GM19240 (cell line): ENCODE results near the gene CARD19.

ENCODE experiments used
- DNase-seq: peaks from one replicate; pipeline ENCODE4 v3.0.0; 2011; ENCODE audit warnings: low spot score; ENCODE audit not compliant: insufficient read length

The CARD19 gene

DNA sequence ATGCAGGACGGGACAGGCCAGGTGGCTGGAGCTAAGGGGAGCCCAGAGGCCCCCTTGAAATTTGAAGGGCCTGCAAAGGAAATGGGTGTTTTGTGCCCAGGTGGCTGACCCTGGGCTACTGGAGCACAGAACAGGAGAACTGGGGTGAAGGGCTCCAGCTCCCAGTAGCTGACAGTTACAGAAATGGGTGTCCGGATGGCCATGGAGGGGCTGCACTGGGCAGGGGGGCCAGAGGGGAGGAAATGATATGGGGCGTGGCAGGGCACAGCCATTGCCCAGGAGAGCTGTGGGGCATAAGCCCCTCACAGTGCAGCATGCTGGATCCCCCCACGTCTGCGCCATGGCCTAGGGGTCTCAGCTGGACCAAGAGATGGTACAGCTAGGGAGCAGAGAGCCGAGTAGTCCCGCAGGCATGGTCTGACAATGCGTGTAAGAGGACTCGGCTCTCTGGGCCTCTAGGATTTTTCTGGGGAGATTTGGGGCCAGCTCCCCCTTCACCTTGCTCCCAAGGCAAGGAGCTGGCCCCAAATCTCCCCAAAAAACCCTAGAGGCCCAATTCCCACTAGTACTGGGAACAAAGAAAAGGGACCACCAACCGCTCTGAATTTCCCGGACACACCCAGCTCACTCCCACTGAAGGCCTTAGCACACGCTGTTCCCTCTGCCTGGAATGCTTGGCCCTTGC, 7.9 kb upstream of the CARD19 start:
- DNase-seq, result no peak

DNA sequence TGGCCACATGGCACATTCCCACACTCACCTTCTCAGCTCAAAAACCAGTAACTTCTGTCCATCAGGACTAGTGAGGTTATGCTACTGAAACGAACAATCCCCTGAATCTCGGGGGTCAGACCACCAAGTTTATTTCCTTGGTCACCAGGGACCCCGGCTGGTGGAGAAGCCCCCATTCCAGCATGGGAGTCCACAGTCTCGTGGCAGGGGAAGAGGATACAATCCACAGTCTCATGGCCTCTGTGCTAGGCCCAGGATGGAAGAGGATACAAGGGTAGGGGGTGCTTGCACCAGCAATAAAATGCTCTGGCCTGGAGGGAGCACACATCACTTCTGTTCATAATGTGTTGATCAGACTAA, 7.4 kb upstream of the CARD19 start:
- no peak for DNase-seq

DNA sequence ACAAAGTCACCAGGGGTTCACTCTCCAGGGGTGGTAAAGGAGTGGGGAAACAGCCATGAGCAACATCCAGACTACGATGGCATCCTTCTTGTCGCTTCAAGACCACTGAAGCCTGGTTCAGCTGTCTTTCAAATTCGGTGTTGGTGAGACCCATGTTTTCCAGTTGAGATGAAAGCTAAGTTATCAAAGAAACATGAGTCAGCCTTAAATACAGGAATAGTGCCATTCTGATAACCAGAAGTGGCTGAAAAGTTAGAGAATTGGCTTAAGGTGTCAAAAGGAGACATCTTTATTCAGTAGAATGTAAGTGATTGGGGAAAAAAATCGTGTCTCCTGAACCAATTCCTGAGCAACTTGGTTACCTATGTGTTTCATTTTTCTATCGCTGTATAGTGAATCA, 7.0 kb upstream of the CARD19 start:
- DNase-seq, result no peak

DNA sequence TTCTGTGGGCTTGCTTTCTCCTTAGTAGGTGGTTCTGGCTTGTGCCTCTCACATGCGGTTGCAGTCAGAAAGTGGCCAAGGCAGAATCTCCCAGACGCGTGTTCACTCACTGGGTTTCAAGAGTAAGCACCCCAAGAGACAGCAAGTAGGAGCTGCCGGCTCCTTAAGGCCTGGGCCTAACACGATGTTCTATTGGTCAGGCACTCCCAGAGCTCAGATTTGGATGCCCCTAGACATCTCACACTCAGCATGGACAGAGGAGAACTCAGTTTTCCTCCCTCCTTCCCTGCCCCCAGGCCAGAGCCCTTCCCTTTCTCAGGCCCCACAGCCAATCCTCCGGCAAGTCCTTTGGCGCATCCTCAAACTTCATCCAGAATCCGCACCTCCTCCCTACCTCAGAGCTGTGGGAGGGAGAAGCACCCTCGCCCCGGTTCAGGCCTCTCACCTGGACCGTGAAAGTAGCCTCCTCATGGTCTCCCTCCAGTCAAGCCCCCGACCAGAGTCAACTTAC, 6.5 kb upstream of the CARD19 start:
- no peak for DNase-seq

DNA sequence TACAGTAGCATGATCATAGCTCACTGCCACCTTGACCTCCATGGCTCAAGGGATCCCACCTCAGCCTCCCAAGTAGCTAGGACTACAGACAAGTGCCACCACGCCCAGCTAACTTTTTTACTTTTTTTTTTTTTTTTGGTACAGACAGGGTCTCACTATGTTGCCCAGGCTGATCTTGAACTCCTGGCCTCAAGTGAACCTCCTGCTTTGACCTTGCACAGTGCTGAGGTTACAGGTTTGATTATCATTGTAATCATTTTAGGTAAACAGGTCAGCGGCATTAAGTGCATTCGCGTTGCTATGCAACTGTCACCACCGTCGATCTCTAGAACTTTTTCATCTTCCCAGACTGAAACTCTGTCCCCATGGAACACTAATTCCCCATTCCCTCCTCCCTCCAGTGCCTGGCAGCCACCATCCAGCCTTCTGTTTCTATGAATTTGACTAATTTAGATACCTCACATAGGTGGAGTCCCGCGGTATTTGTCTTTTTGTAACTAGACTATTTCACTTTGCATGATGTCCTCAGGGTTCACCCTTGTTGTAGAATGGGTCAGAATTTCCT, 5.8 kb upstream of the CARD19 start:
- DNase-seq, result no peak

DNA sequence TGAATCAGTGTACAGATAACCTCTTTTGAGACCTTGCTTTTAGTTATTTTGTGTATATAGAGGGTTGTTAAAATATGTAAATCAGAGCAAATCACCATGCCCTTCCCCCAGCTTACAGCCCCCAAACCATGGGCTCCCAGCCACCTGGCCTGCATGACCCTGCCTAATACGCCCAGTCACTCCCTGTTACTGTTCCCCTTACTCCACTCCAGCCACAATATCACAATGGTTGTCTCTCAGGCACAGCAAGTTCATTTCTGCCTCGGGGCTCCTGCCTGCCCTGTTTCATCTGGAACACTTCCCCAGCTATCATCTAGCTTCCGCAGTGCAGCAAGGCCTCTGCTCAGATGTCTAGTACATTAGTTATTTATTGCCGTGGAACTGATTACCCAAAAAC, 5.0 kb upstream of the CARD19 start:
- DNase-seq, result no peak

DNA sequence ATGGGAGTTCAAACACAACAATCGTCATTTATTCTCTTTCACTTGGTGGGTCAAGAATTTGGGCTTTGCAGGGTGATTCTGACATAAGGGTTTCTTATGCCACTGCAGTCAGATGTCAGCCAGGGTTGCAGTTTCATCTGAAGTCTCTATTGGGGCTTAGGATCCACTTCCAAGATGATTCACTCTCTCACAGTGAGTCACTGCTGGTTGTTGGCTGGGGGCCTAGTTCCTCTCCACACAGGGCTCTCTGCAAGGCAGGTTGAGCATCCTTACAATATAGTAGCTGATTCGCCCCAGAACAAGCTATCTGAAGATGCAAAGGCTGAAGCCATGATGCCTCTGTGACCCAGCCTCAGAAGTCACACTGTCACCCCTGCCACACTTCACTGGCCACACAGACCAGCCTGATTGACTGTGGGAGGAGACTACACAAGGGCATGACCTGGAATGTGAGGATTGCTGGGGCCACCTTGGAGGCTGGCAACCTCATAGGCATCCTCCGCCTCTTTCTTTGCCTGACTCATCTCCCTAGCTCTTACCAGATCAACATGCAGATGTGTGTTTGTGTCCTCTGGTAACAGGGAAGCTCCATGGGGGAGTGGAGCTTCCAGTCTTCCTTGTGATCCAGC, 4.5 kb upstream of the CARD19 start:
- no peak for DNase-seq

DNA sequence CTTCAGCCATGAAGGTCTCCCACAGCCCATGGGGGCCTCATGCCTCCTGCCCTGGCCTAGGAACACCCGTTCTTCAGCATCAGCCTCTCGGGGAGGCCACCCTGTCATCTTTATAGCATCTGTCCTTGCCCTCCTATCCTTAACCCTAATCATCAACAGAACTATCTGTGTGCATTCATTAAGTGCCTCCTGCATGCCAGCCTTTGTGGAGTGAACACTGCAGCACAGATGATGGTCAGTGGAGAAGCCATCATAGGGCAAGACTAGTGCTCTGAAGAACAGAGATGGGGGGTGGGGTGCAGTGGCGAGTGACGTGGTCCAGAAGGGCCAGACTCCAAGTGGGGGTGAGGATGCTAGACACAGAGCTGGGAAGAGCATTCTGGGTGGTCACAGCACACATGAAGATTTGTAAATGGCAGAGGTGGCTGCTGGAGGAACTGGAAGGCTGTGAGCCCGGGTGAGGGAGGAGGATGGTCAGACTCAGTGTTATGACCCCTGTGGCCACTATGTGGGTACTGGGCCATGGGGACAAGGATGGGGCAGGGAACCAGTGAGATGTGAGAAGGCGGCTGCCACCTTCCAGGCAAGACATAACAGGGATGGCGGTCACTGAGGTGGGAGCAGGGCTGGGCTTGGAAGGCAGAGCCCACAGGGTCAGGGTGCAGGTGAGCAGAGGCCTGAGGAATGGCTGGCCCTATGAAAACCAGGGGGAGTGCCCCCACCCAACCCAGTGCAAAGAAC, 3.6 kb upstream of the CARD19 start:
- no peak for DNase-seq

DNA sequence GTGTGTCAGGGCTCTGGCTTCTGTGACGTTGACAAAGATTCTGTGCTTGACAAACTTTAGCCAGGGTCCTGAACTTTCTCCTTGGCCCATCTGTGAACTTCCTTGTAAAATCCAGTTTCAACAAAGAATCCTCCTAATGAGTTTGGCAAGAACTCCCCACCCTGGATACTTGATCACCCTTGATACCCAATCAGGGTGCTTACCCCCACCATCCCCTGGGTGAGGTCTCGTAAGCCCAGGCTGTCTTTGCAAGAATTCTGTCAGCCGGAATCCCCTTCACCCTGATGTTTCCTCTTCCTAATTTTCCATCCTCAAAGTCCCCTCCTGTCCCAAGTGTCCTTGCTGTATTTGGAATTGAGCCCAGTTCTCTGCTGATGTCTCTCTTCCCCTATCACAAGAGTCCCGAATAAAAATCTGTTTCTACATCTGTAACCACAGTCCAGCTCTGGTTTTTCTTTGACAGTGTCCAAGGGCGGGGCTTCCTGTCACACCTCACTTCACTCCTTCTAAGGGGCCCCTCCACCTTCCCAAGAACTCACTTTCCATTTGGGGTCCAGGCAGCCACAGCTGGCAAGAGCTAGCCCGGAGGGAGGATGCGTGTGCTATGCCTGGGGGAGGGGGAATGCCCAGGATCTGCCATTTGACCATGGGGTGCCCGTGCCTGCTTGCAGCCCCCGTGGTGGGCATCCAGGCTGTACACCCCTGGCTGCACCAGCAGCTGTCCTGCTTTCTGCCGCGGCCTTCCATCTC, 2.7 kb upstream of the CARD19 start:
- no peak for DNase-seq

DNA sequence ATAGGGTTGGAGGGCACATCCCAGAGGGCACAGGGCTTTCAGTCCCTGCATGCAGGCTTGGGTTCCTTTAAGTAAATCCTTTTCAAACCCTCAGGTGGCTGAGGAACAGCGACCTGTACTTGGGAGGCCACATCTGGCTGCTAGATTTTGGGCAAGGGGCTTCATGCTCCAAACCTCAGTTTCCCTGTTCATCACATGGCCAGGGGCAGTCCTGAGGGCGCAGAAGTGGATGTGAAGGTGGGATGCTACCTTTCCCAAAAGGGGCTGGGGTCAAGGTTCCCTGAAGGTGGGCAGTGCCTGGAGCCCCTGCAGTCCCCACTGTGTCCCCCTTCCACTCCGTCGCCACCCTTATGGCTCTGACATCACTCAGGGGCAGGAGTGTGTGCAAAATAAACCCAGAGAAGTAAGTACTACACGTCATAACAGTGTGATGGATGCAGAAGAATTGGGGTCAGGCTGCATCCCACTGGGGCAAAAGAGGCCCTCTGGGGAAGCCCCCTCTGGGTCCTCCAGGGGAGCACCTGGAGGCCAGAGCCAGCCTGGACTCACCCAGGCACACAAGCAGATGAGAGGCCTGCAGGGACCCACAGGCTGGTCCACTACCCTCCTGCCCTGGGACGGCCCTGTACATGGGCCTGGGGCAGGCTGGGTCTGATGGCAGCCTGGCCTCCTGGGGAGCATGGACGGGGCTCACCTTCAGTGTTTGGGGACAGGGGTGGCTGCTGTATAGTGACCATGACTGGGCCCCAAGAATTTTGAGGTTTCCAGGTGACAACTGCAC, 1.9 kb upstream of the CARD19 start:
- DNase-seq, result no peak

DNA sequence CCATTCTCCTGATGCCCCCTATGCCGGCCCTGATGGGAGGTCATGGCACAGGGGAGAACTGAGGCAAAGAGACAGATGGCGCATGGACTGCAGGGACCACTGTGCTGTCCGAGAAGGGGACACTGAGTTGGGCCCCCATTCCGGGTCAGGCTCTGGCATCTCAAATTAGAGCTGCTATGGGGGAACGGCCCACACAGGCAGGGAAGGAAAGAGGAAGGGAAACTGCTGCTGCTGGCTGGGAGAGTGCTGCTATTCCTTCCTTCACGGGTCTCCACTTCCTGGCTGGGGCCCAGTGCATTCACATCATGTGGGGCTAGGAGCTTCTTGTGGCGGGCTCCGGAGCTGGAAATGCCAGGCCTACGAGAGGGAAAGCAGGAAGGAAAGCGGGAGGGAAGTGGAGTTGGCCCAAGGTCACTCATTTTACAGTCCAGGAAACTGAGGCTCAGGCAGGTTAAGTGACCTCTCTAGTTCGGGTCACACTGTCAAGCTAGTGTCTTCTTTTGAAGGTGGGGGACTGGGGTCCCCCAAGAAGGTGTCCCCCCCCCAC, 1.3 kb upstream of the CARD19 start:
- no peak for DNase-seq

DNA sequence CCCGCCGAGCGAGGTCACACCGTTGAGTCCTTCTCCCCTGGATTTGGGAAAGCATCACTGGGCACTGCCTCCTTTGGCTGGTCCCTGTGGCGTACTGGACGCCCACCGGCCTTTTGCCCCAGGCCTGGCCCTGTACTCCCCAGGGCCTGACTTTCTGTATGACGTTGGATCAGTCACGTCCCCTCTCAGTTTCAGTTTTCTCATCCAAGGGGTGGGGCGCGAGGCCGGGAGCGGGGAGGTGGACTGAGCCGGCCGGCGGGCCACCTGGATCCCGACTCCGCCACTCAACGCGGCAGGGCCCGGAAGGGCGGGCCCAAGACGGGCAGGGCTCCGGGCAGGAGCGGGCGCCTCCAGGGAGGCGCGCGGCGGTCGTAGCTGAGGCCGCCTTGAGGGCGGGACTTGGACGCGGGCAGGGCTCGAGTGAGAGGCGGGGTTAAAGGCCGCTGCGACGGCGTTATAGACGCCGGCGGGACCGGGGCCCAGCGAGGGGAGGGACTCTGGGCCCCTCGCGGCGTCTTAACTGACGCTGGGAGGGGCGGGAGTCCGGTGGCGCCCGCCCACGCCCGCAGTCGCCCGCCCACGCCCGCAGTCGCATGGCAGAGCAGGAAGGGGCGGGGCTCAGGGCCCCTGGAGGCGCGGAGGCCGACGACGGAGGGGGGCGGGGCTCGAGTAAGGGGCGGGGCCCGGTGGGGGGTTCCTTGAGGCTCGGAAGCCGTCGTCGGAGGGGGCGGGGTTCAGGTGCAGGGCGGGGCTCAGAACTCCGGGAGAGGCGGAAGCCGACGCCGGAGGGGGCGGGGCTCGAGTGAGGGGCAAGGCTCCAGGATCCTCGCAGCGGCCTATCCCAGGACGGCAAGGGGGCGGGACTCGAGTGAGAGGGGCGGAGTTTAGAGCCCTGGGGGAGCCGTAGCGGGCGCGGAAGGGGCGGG, 549 bp upstream of the CARD19 start:
- peak; percentile 72 for DNase-seq

DNA sequence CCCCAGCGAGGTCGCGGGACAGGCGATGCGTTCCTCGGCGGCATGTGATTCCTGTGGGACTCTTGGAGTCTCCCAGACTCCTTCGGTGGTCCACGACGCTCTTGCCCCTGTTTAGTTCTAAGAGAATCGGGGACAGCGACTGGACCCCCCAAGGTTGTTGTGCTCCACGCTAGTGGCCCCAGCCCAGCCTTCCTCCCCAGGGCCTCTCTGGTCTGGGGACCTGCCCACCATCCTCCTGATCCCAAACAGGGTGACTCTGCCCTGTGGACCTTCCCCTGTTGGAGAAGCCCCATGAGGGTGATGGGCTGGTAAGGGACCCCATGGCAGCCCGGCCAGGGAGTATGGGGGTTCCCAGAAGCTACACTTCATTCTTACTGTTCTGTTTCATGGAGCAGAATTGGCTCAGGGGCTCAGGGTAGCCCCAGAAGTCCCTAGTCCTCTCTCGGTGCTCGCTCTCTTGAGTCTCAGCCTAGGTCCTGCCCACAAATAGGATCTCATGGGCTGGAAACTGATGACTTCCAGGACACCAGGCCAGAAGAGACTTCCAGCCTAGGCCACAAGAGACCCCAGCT, 880 bp downstream of the CARD19 start:
- no peak for DNase-seq

DNA sequence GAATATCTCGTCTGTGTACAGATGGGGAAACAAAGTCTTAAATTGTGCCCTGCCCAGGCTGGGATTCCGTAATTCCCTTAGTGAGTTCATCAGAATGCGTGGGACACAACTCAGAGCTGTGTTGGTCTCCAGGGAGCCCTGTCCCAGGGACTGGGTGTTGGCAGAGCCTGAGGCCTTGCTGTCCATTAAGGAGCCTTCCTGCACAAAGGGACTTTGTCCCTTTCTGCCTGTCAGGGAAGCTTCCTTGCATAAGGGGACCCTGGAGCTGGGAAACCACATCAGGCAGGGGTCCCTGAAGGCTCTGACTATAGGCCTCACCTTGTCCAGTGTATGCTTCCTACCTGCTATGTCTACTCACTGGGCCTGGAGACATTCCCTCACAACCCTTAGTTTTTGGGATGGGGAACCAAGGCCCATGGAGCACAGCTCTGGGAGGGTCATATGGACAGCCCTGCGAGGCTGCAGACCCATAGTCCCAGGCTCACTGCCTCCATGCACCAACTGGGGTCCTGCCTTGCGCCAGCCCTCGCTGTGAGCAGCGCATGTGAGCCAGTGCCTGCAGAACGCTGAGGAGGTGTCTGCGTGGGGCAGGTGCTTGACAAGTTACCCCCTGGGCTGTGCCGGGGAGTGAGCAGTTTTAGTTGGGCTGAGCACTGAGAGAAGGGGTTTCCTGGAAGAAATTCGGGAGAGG, 1.6 kb downstream of the CARD19 start:
- no peak for DNase-seq

DNA sequence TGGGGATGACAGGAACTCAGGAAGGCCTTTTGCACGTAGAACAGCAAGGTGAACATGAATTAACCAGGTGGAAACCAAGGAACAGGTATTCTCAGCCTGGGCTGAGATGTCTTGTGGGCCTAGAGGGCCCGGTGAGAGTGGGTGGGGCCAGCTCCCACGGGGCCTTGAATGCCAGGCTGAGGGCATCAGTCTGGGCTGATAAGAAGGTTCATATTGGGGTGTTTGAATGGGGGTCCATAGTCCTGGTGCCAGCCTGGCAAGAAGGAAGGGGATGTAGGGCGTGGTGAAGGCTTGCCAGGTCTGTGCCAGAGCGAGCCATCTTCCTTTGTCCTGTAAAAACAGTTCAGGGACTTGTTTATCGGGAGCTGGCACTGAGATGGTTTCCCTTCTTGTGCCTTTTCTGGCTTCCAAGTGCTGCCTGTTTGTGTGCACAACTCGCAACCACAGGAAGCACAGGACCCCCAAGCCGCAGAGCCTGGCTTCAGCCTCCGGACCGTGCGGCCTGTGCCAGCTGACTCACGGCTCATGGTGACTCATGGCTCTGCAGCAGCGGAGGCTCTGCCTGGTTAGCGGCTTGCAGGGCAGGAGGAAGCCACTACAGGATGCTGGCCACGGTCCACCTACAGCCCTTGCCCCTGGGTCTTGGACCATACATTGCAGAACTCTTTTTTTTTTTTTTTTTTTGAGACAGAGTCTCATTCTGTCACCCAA, 2.4 kb downstream of the CARD19 start:
- no peak for DNase-seq

DNA sequence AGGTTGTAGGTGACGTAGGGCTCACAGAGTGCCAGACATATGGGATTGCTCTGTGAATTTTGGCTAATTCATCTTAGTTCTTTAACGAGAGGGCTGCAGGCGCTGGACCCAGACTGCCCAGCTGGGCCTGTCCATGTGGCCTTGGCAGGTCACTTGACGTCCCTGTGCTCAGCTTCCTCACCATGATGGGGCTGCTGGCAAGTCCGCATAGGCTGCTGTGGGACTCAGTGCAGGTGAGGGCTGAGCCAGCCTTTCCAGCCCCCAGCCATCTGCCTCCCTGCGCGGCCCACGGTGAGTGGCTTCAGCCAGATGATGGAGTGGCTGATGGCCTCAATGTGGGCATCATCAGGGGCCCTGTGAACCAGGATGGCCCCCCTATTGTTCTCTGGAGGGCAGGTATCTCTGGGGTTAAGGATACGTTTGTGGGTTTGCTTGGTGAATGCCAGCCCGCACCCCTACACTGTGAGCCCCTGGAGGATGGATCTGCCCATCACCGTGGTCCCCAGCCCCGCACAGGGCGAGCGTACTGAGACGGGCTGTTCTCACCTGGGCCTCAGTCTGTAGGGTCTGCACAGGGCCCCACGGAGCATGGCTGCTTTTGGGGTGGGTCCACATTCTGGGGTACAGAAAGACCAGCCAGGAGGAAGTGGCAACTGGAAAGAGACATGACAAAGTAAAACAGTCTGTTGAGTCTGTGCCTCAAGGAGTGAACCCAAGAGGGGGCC, 3.7 kb downstream of the CARD19 start:
- no peak for DNase-seq

DNA sequence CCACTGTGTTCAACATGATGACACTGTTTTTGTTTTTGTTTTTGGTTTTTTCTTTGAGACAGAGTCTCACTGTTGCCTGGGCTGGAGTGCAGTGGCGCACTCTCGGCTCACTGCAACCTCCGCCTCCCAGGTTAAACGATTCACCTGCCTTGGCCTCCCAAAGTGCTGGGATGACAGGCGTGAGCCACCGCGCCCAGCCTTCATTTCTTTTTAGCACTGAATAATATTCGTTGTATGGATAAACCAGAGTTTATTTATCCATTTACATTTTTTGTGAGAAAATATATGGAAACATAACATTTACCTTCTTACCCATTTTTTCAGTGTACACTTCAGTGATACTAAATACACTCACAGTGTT, 4.2 kb downstream of the CARD19 start:
- no peak for DNase-seq
